GM12878 (cell line): Measurements from ENCODE around the gene OPCML. TPM values are rescaled to one million over a fixed set of nuclear protein-coding genes. Genes with fewer than 3 reads are reported as not detected.
A peak's percentile ranks its signal among the peaks of the same experiment; 100 is the strongest.

Experiments
- ATAC-seq: fragments of 200-7000 bp; cut with Tn5 transposase; 3 replicates; pipeline ENCODE4 v1.9.1; 2020; ENCODE audit warnings: mild to moderate bottlenecking, moderate library complexity
- BruUV-seq: library from RNA; stranded (reverse); fragments of 400-500 nt; replicated peaks from 2 replicates; lab custom pipeline; 2021; lab: Mats Ljungman, UMichigan
- CTCF ChIA-PET: fragments of 300-600 bp; sonication (Branson Sonifier 250); formaldehyde crosslinking; extraction: SDS; loops from one replicate; lab custom pipeline; 2021; ENCODE audit warnings: inconsistent platforms; lab: Yijun Ruan, JAX
- POLR2A ChIA-PET: fragments of 350-600 bp; formaldehyde crosslinking; extraction: SDS; loops from one replicate; lab custom pipeline; 2021; ENCODE audit warnings: inconsistent platforms; lab: Charles Lee
- RAD21 ChIA-PET: fragments of 300-600 bp; sonication (Branson Sonifier 250); formaldehyde crosslinking; loops from one replicate; lab custom pipeline; 2023; ENCODE audit warnings: antibody characterized with exemption; ENCODE audit not compliant: unreplicated experiment; lab: Charles Lee
- SMC1A ChIA-PET: fragments of 300-600 bp; sonication (Branson Sonifier 250); formaldehyde crosslinking; loops from one replicate; lab custom pipeline; 2023; ENCODE audit not compliant: unreplicated experiment, uncharacterized antibody; lab: Charles Lee
- DNase-seq: peaks from one replicate; pipeline ENCODE4 v3.0.0-alpha.2; 2011; ENCODE audit warnings: low read depth, low spot score
- FAIRE-seq: peaks from 3 replicates; lab custom pipeline; 2011; peaks lifted over from hg19 to GRCh38; lab: Jason Lieb, UNC
- H2AFZ ChIP-seq: 2 replicates; pipeline ENCODE4 v1.6.0; 2011; ENCODE audit warnings: low read depth, low read length, control low read depth; ENCODE audit not compliant: control insufficient read depth
- H3K27ac ChIP-seq: 2 replicates; pipeline ENCODE4 v1.5.1; 2011; ENCODE audit warnings: control low read depth; ENCODE audit not compliant: control insufficient read depth, insufficient read depth
- H3K27me3 ChIP-seq, 2 experiments: replicated peaks in 1 of 2; 2 replicates each; pipeline versions ENCODE4 v1.6.0 to v1.6.1; 2011; ENCODE audit warnings: low read length in 1 of 2; ENCODE audit not compliant: control insufficient read depth in 2 of 2, insufficient read depth in 2 of 2
- H3K36me3 ChIP-seq, 2 experiments: 2 replicates each; pipeline ENCODE4 v1.5.1; 2011; ENCODE audit warnings: low read length in 1 of 2; ENCODE audit not compliant: control insufficient read depth in 2 of 2, insufficient read depth in 2 of 2
- H3K4me1 ChIP-seq: 2 replicates; pipeline ENCODE4 v1.6.1; 2011; ENCODE audit warnings: mild to moderate bottlenecking, low read length, moderate library complexity, mixed read lengths; ENCODE audit not compliant: control insufficient read depth, insufficient read depth
- H3K4me2 ChIP-seq: 2 replicates; pipeline ENCODE4 v1.6.0; 2011; ENCODE audit warnings: control low read depth; ENCODE audit not compliant: control insufficient read depth, insufficient read depth
- H3K4me3 ChIP-seq: fragments of 200-600 bp; sonication (generic); 2 replicates; pipeline ENCODE4 v1.5.1; 2016
- H3K79me2 ChIP-seq: 2 replicates; pipeline ENCODE4 v1.6.0; 2011; ENCODE audit warnings: low read length; ENCODE audit not compliant: control insufficient read depth, insufficient read depth
- H3K9ac ChIP-seq: 2 replicates; pipeline ENCODE4 v1.8.0; 2011; ENCODE audit warnings: low read length, control low read depth, mixed read lengths; ENCODE audit not compliant: control insufficient read depth, insufficient read depth
- H3K9me3 ChIP-seq: replicated peaks from 3 replicates; pipeline ENCODE4 v1.5.1; 2011; ENCODE audit warnings: mild to moderate bottlenecking, low read length; ENCODE audit not compliant: control insufficient read depth, insufficient read depth
- H4K20me1 ChIP-seq: 2 replicates; pipeline ENCODE4 v1.6.0; 2011; ENCODE audit not compliant: control insufficient read depth, insufficient read depth
- RAD21 ChIP-seq: IDR thresholded peaks from 2 replicates; pipeline ENCODE4 v1.6.1; 2011; ENCODE audit warnings: mild to moderate bottlenecking, low read depth, low read length, moderate library complexity; ENCODE audit not compliant: insufficient read depth
- WGBS: methylation state at CpG from one replicate; pipeline ENCODE4 v1.1.6; 2016; ENCODE audit warnings: low lambda C conversion rate; ENCODE audit not compliant: insufficient replicate concordance, insufficient coverage; ENCODE audit errors: missing lambda C conversion rate; 5-methylcytosine and 5-hydroxymethylcytosine counted together
- in situ Hi-C: fragments of 300-500 bp; cut with MboI; formaldehyde crosslinking; loops from 9 replicates; pipeline ENCODE4 v1.14.3; 2018; ENCODE audit warnings: mixed read lengths
- intact Hi-C: fragments of 100-400 bp; cut with micrococcal nuclease; formaldehyde crosslinking; loops from one replicate; pipeline ENCODE4 v1.14.2; 2022; ENCODE audit not compliant: unreplicated experiment
- polyA plus RNA-seq, 11 experiments: library from polyadenylated mRNA; depleted of rRNA in 4 of 11; unstranded in 6 of 11; stranded (reverse) in 5 of 11; fragments of >200 nt; fragmentation: Nextera tagmentation in 4 of 11; fragmentation: Illumina TruSeq in 1 of 11; extraction: Ambion mirVana in 4 of 11; extraction: Trizol in 1 of 11; gene quantifications; 1 replicate in 1 of 11; 2 replicates in 10 of 11; pipeline versions ENCODE4 v1.2.1 to v1.2.3, GENCODE V29; 2011 to 2016; ENCODE audit warnings: inconsistent platforms in 2 of 11, missing spikeins in 2 of 11, low read depth in 1 of 11
- total RNA-seq, 4 experiments: library from RNA; depleted of rRNA in 3 of 4; stranded (reverse); fragments of >200 nt in 3 of 4; fragmentation: Illumina TruSeq in 1 of 4; extraction: Trizol in 1 of 4; gene quantifications; 2 replicates each; pipeline versions ENCODE4 v1.2.1 to v1.2.3, GENCODE V29; 2013 to 2021
- TF ChIP-seq, protein P1 (sequence below): fragments of 450-650 bp; IDR thresholded peaks from 2 replicates; pipeline ENCODE4 v1.6.1; 2017; ENCODE audit warnings: mild to moderate bottlenecking, moderate library complexity
- TF ChIP-seq, protein P2 (sequence below), 3 experiments: IDR thresholded peaks in 2 of 3; conservative IDR thresholded peaks in 1 of 3; 2 replicates each; pipeline ENCODE4 v1.5.1; 2011; ENCODE audit warnings: low read depth in 3 of 3, low read length in 3 of 3, mild to moderate bottlenecking in 3 of 3, control low read depth in 2 of 3, moderate library complexity in 2 of 3, inconsistent platforms in 1 of 3, mixed read lengths in 1 of 3; ENCODE audit not compliant: control insufficient read depth in 2 of 3, insufficient read depth in 1 of 3; ENCODE audit errors: extremely low read depth in 1 of 3

OPCML gene
- total and polyA plus RNA-seq, 10 of the 15 experiments (the other 5 are each of a cell fraction or from before 2014, with no cell fraction given) = 0.84 TPM; not detected in 9

DNA sequence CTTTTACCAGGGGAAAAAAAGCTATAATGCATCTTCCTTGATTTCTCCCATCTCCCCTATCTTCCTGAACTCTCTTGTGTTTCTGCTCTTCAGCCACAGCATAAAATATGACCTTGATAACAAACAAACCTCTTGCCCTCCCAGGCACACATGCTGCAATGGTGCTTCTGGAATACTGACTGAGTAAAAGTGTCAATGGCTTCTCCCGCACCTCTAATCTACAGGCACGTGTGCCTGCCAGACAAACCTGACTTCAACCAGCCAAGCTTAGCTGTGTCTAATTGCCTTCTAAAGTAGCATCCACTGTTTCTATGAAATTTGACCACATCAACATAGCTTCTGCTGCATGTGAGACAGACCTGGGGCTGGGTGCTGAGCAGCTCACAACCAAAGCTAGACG lies 12.7 kb downstream of the OPCML start:
- DNase-seq (no peak), ATAC-seq (peak; percentile 44; the same call in 2 of the 3 replicates), FAIRE-seq (no peak)
- no peaks in the 10 kb centered on the region for H4K20me1 ChIP-seq
- 44% methylated on average over 3 of the region's 3 CpGs for WGBS
- H3K9me3 ChIP-seq = no peaks in the 10 kb centered on the region
- TF ChIP-seq, protein P1, sequence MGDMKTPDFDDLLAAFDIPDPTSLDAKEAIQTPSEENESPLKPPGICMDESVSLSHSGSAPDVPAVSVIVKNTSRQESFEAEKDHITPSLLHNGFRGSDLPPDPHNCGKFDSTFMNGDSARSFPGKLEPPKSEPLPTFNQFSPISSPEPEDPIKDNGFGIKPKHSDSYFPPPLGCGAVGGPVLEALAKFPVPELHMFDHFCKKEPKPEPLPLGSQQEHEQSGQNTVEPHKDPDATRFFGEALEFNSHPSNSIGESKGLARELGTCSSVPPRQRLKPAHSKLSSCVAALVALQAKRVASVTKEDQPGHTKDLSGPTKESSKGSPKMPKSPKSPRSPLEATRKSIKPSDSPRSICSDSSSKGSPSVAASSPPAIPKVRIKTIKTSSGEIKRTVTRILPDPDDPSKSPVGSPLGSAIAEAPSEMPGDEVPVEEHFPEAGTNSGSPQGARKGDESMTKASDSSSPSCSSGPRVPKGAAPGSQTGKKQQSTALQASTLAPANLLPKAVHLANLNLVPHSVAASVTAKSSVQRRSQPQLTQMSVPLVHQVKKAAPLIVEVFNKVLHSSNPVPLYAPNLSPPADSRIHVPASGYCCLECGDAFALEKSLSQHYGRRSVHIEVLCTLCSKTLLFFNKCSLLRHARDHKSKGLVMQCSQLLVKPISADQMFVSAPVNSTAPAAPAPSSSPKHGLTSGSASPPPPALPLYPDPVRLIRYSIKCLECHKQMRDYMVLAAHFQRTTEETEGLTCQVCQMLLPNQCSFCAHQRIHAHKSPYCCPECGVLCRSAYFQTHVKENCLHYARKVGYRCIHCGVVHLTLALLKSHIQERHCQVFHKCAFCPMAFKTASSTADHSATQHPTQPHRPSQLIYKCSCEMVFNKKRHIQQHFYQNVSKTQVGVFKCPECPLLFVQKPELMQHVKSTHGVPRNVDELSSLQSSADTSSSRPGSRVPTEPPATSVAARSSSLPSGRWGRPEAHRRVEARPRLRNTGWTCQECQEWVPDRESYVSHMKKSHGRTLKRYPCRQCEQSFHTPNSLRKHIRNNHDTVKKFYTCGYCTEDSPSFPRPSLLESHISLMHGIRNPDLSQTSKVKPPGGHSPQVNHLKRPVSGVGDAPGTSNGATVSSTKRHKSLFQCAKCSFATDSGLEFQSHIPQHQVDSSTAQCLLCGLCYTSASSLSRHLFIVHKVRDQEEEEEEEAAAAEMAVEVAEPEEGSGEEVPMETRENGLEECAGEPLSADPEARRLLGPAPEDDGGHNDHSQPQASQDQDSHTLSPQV = no peak
- 0 out of 2 replicates have a peak, but pooled peaks have one; percentile 3 for TF ChIP-seq RAD21
- TF ChIP-seq, protein P2, sequence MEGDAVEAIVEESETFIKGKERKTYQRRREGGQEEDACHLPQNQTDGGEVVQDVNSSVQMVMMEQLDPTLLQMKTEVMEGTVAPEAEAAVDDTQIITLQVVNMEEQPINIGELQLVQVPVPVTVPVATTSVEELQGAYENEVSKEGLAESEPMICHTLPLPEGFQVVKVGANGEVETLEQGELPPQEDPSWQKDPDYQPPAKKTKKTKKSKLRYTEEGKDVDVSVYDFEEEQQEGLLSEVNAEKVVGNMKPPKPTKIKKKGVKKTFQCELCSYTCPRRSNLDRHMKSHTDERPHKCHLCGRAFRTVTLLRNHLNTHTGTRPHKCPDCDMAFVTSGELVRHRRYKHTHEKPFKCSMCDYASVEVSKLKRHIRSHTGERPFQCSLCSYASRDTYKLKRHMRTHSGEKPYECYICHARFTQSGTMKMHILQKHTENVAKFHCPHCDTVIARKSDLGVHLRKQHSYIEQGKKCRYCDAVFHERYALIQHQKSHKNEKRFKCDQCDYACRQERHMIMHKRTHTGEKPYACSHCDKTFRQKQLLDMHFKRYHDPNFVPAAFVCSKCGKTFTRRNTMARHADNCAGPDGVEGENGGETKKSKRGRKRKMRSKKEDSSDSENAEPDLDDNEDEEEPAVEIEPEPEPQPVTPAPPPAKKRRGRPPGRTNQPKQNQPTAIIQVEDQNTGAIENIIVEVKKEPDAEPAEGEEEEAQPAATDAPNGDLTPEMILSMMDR (IDR thresholded peaks at IDR 0.05 in 2 of 3, conservative IDR thresholded peaks at IDR 0.05 in 1 of 3; ENCODE audit: control insufficient read depth in 2 of 3, extremely low read depth in 1 of 3, insufficient read depth in 1 of 3, low read depth in 3 of 3, low read length in 3 of 3) = 0 out of 6 replicates have a peak, but pooled peaks of 1 of the 3 experiments have one; percentile 3
- no peak overlapping the region for H2AFZ ChIP-seq
- no peaks in the 10 kb centered on the region for H3K27me3 ChIP-seq
- CTCF ChIA-PET = interaction anchor here (0.6 to 1.1 kb wide), 2 partner anchors 385 to 662 kb away, joined by 3 read pairs; no protein-coding TSS in a partner anchor
- H3K27ac ChIP-seq = no peak overlapping the region
- no peak overlapping the region for H3K4me3 ChIP-seq
- H3K36me3 ChIP-seq = no peaks in the 10 kb centered on the region
- intact Hi-C loops = no loop called here
- RAD21 ChIA-PET = no interaction called here
- BruUV-seq = no TSS peak
- POLR2A ChIA-PET = no interaction called here
- no peaks in the 10 kb centered on the region for H3K4me1 ChIP-seq
- no peak overlapping the region for H3K4me2 ChIP-seq
- SMC1A ChIA-PET = interaction anchor here (1.0 to 1.1 kb wide), 2 partner anchors 10 to 298 kb away, joined by 3 read pairs; no protein-coding TSS in a partner anchor
- in situ Hi-C loops = no loop called here
- H3K79me2 ChIP-seq = no peaks in the 10 kb centered on the region
- H3K9ac ChIP-seq = no peak overlapping the region
